H9 (cell line): Measurements from ENCODE around the gene ANO9. TPM values are rescaled to one million over a fixed set of nuclear protein-coding genes. Genes with fewer than 3 reads are reported as not detected.
A peak's percentile ranks its signal among the peaks of the same experiment; 100 is the strongest.

Experiments used
- DNase-seq: peaks from one replicate; pipeline ENCODE4 v3.0.0-alpha.2; 2017
- H2AFZ ChIP-seq: one replicate; pipeline ENCODE4 v1.6.1; 2013; ENCODE audit warnings: mild to moderate bottlenecking, low read length, control low read depth, moderate library complexity
- H2AK5ac ChIP-seq: 2 replicates; pipeline ENCODE4 v1.6.1; 2013; ENCODE audit warnings: low read length, control low read depth, mixed read lengths; ENCODE audit not compliant: insufficient read length
- H2BK120ac ChIP-seq: one replicate; pipeline ENCODE4 v1.6.1; 2013; ENCODE audit warnings: low read depth, mild to moderate bottlenecking, low read length, control low read depth, inconsistent platforms; ENCODE audit not compliant: poor library complexity, severe bottlenecking
- H2BK12ac ChIP-seq: 2 replicates; pipeline ENCODE4 v1.6.1; 2013; ENCODE audit warnings: low read length, control low read depth, mixed read lengths, low read depth; ENCODE audit not compliant: insufficient read length
- H2BK15ac ChIP-seq: 2 replicates; pipeline ENCODE4 v1.6.1; 2013; ENCODE audit warnings: low read depth, low read length, control low read depth
- H2BK20ac ChIP-seq: one replicate; pipeline ENCODE4 v1.6.1; 2013; ENCODE audit warnings: low read depth, mild to moderate bottlenecking, low read length, control low read depth, inconsistent platforms; ENCODE audit not compliant: poor library complexity, severe bottlenecking
- H2BK5ac ChIP-seq: 2 replicates; pipeline ENCODE4 v1.6.1; 2013; ENCODE audit warnings: low read length, control low read depth, mixed read lengths; ENCODE audit not compliant: insufficient read length
- H3K14ac ChIP-seq: 2 replicates; pipeline ENCODE4 v1.6.1; 2013; ENCODE audit warnings: low read length, control low read depth; ENCODE audit not compliant: insufficient read depth
- H3K18ac ChIP-seq: 2 replicates; pipeline ENCODE4 v1.6.1; 2013; ENCODE audit warnings: low read depth, mild to moderate bottlenecking, mixed read lengths, low read length, control low read depth; ENCODE audit not compliant: insufficient read length
- H3K23ac ChIP-seq: 2 replicates; pipeline ENCODE4 v1.6.1; 2013; ENCODE audit warnings: low read length, control low read depth, mixed read lengths, low read depth; ENCODE audit not compliant: insufficient read length
- H3K23me2 ChIP-seq: 2 replicates; pipeline ENCODE4 v1.6.1; 2013; ENCODE audit warnings: low read depth, mild to moderate bottlenecking, mixed read lengths, low read length, control low read depth; ENCODE audit not compliant: insufficient read length, poor library complexity, severe bottlenecking
- H3K27ac ChIP-seq: 2 replicates; pipeline ENCODE4 v1.5.1; 2013; ENCODE audit warnings: low read length, control low read depth, mixed read lengths, low read depth; ENCODE audit not compliant: insufficient read length
- H3K27me3 ChIP-seq: 2 replicates; pipeline ENCODE4 v1.6.1; 2013; ENCODE audit warnings: low read length, control low read depth, inconsistent platforms; ENCODE audit not compliant: insufficient read depth
- H3K4ac ChIP-seq: 2 replicates; pipeline ENCODE4 v1.6.1; 2013; ENCODE audit warnings: low read depth, mild to moderate bottlenecking, control low read depth, inconsistent platforms, low read length, moderate library complexity
- H3K4me1 ChIP-seq: 2 replicates; pipeline ENCODE4 v1.6.1; 2013; ENCODE audit warnings: low read length, control low read depth, inconsistent platforms; ENCODE audit not compliant: insufficient read depth
- H3K4me2 ChIP-seq: 2 replicates; pipeline ENCODE4 v1.6.1; 2013; ENCODE audit warnings: low read length, control low read depth, mixed read lengths; ENCODE audit not compliant: insufficient read length, insufficient read depth
- H3K56ac ChIP-seq: 2 replicates; pipeline ENCODE4 v1.6.1; 2013; ENCODE audit warnings: low read depth, mild to moderate bottlenecking, mixed read lengths, low read length, control low read depth; ENCODE audit not compliant: insufficient read length
- H3K79me1 ChIP-seq: 2 replicates; pipeline ENCODE4 v1.6.1; 2013; ENCODE audit warnings: low read depth, mild to moderate bottlenecking, moderate library complexity, low read length, control low read depth, inconsistent platforms; ENCODE audit not compliant: insufficient read depth, poor library complexity, severe bottlenecking
- H3K79me2 ChIP-seq: 2 replicates; pipeline ENCODE4 v1.6.1; 2013; ENCODE audit warnings: low read length, control low read depth, inconsistent platforms; ENCODE audit not compliant: insufficient read depth
- H3K9ac ChIP-seq: 2 replicates; pipeline ENCODE4 v1.6.1; 2013; ENCODE audit warnings: low read length, control low read depth, mixed read lengths; ENCODE audit not compliant: insufficient read length; ENCODE audit errors: extremely low read depth
- H3K9me3 ChIP-seq: one replicate; pipeline ENCODE4 v1.6.1; 2013; ENCODE audit warnings: low read depth, low read length, inconsistent platforms; ENCODE audit not compliant: control insufficient read depth
- H3T11ph ChIP-seq: one replicate; pipeline ENCODE4 v1.6.1; 2013; ENCODE audit warnings: mild to moderate bottlenecking, low read length, control low read depth, inconsistent platforms
- H4K20me1 ChIP-seq: one replicate; pipeline ENCODE4 v1.6.1; 2013; ENCODE audit not compliant: control insufficient read depth, insufficient read length, insufficient read depth
- H4K5ac ChIP-seq: 2 replicates; pipeline ENCODE4 v1.6.1; 2013; ENCODE audit warnings: low read depth, mild to moderate bottlenecking, mixed read lengths, low read length, control low read depth; ENCODE audit not compliant: insufficient read length
- H4K8ac ChIP-seq: replicated peaks from 2 replicates; pipeline ENCODE4 v1.6.1; 2013; ENCODE audit warnings: low read length, control low read depth, mixed read lengths, low read depth; ENCODE audit not compliant: insufficient read length
- H4K91ac ChIP-seq: 2 replicates; pipeline ENCODE4 v1.6.1; 2013; ENCODE audit warnings: low read depth, mild to moderate bottlenecking, moderate library complexity, mixed read lengths, low read length, control low read depth; ENCODE audit not compliant: insufficient read length
- H3K27ac Mint-ChIP-seq, 3 experiments: 2 replicates in 2 of 3; 3 replicates in 1 of 3; pipeline ENCODE4 v1.8.0; 2020 to 2021; ENCODE audit warnings: mixed read lengths in 3 of 3, mild to moderate bottlenecking in 1 of 3, moderate library complexity in 1 of 3
- H3K27me3 Mint-ChIP-seq: 2 replicates; pipeline ENCODE4 v1.8.0; 2021; ENCODE audit warnings: low read depth, mild to moderate bottlenecking, moderate library complexity, mixed read lengths
- H3K36me3 Mint-ChIP-seq, 3 experiments: 2 replicates in 2 of 3; 3 replicates in 1 of 3; pipeline ENCODE4 v1.8.0; 2020 to 2021; ENCODE audit warnings: low read depth in 3 of 3, mixed read lengths in 3 of 3; ENCODE audit not compliant: insufficient read depth in 1 of 3
- H3K4me1 Mint-ChIP-seq, 2 experiments: 2 replicates each; pipeline ENCODE4 v1.8.0; 2020; ENCODE audit warnings: mixed read lengths in 2 of 2
- H3K4me3 Mint-ChIP-seq, 2 experiments: 2 replicates in 1 of 2; 3 replicates in 1 of 2; pipeline ENCODE4 v1.8.0; 2020 to 2021; ENCODE audit warnings: mild to moderate bottlenecking in 2 of 2, mixed read lengths in 2 of 2, moderate library complexity in 1 of 2
- H3K9me3 Mint-ChIP-seq, 2 experiments: 2 replicates in 1 of 2; 3 replicates in 1 of 2; pipeline ENCODE4 v1.8.0; 2020; ENCODE audit warnings: mild to moderate bottlenecking in 2 of 2, mixed read lengths in 2 of 2, moderate library complexity in 1 of 2
- CTCF ChIP-seq: fragments of 200-600 bp; sonication (generic); conservative IDR thresholded peaks from 3 replicates; pipeline ENCODE4 v1.8.0; 2021; ENCODE audit warnings: antibody characterized with exemption, mild to moderate bottlenecking
- WGBS: extraction: QIAGEN DNeasy Blood & Tissue Kit; methylation state at CpG from one replicate; pipeline ENCODE4 v1.1.7; 2013; ENCODE audit warnings: missing lambda C conversion rate, low lambda C conversion rate, mixed read lengths; ENCODE audit not compliant: insufficient read length; ENCODE audit errors: extremely low coverage; 5-methylcytosine and 5-hydroxymethylcytosine counted together
- total RNA-seq: library from RNA; stranded (reverse); gene quantifications from 2 replicates; pipeline ENCODE4 v1.2.1, GENCODE V29; 2021

ANO9 gene
- total RNA-seq, 1 experiment from 2014 or later, result 13.1 TPM

GRCh38 chr11:440065-441042 is 1.5 kb downstream of the ANO9 start:
- Histone ChIP-seq H3K9ac (no peak overlapping the region), H3K56ac (no peak overlapping the region)

More at GRCh38 chr11:440065-441042, 1.5 kb downstream of the ANO9 start:
- Histone ChIP-seq H4K91ac (no peak overlapping the region), H4K8ac (no peak overlapping the region), H3K9me3 (peaks cover 7% of the 10 kb centered on the region), H3K79me1 (no peaks in the 10 kb centered on the region), H2BK12ac (no peak overlapping the region), H3K4ac (no peak overlapping the region), H3K23me2 (peaks cover 7% of the 10 kb centered on the region), H2BK15ac (no peak overlapping the region), H3K27me3 (no peaks in the 10 kb centered on the region), H2AK5ac (no peak overlapping the region), H3K18ac (no peak overlapping the region), H4K20me1 (no peaks in the 10 kb centered on the region), H2AFZ (no peak overlapping the region), H3T11ph (no peak overlapping the region), H3K27ac (no peak overlapping the region), H4K5ac (no peak overlapping the region), H3K23ac (no peak overlapping the region), H3K4me1 (no peaks in the 10 kb centered on the region), H2BK5ac (no peak overlapping the region), H2BK20ac (no peak overlapping the region), H3K4me2 (no peak overlapping the region), H2BK120ac (no peak overlapping the region), H3K14ac (no peak overlapping the region; the same call in 1 of the 2 replicates), H3K79me2 (no peaks in the 10 kb centered on the region)
- Mint-ChIP-seq H3K27me3 (peaks cover 9% of the 10 kb centered on the region), H3K27ac (peak overlapping the region in 2 of 3 experiments; percentile 20 to 39; a peak in 3 of 7 replicates), H3K36me3 (peaks cover 3 to 12% (median 3%) of the 10 kb centered on the region in 3 experiments), H3K4me3 (no peak overlapping the region), H3K4me1 (peaks cover 5 to 11% of the 10 kb centered on the region in 2 experiments), H3K9me3 (peaks cover 9 to 12% of the 10 kb centered on the region in 2 experiments)
- DNase-seq, result no peak
- peak; percentile 36; the same call in 2 of the 3 replicates for TF ChIP-seq CTCF
- no CpG with 5 or more reads among the region's 27 CpGs for WGBS
